NCI-H748 treated with DMSO at 0.1 percent for 48 hours (cell line): ENCODE measurements around the gene KCNA5.

ENCODE experiments used
- DNase-seq: peaks from one replicate; lab custom pipeline; 2025; lab: John Stamatoyannopoulos, UW

The KCNA5 gene

DNA sequence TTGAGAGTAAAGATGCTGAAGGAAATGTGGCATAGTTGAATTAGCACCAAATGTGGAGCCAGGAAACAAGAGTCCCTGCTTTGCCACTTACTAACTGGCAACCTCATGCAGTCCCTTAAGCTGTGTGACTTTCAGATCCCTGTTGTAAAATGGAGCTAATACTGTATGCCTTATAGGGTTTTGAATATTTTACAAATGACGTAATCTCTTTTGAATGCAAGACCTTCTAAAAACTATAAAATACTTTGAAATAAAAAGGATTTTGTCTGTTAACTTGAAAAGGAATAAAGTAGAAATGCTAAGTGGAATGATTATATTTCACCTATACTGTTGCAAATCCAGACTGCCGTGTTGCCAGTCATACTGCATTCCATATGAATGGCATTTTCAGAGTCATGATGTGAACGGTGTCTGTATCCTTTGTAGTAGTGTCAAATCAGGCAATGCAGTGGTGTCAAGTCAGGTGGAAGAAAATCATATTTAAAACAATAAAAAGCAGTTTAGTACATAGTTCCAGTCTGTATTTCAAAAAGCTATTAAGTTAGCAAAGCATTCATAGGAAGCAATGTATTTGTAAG lies 21.3 kb downstream of the KCNA5 start:
- DNase-seq: no peak

DNA sequence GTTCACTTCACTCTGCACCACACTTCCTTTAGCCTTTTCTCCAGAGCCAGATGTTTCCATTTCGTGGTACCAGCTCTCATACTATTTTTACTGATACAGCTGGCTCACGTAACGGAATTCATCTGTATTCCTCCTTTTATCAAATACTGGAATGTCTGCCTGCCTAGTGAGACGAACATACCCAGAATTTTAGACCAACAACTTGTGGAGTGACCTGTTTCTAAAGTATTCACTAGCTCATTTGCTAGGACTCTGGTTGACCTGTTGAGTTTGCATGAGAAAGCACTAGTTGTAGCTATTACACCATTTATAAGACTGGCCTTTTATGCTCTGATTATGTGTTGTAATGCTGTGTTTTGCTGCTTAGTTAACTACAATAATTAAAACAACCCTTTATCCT lies 22.6 kb downstream of the KCNA5 start:
- no peak for DNase-seq

DNA sequence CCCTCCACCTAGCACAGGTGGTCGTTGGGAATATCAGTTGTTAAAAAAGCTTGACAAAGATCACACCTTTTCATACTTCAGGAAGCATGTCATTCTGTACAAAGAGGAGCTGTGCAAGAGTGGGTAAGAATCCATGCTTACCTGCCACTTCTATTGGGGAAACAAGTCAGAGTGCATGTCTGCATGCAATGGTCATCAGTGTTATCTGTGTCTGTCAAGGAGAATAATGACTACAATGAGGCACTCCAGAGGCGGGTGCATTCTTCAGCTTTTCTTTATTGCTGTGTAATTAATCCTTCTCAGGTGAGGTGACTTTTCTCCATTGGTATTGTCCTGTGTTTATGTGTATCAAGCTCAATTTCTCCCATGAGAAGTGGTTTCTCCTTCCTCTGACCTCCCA lies 24.4 kb downstream of the KCNA5 start:
- DNase-seq: no peak

DNA sequence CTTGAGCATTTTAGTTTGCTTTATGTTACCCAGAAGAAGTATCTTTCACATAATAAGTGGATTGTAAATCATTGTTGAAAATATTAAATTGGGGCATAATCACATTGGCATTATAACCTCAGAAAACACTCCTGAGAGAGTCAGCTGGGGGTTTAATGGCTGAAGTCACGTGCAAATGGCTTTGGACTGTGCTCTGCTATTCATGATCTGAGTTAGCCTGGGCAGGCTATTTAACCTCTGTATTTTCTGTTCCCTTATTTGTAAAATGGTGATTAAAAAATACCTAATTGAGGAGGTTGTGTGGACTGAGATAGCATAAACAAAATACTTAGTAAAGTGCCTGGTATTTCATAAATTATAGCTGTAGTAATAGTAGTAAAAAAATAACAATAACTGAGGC lies 24.9 kb downstream of the KCNA5 start:
- no peak for DNase-seq

DNA sequence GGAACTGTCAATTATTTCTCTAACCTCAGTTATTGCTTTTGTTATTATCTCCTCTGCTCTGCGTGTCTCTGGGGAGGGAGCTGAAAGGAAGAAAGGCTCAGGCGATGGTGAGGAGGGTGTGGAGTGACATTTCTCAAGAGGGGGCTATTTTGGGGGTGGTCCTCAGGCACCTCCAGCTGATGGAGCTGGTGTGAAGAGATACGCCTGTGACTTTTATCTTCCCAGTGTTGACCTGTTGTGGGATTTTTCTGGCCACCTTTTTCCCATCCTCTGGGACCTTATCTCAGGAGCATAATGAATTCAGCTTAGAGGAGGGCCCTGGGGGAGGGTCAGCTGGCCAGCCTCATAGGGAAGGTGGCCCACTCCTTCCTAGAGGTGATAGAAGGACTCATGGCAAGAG lies 26.4 kb downstream of the KCNA5 start:
- no peak for DNase-seq

DNA sequence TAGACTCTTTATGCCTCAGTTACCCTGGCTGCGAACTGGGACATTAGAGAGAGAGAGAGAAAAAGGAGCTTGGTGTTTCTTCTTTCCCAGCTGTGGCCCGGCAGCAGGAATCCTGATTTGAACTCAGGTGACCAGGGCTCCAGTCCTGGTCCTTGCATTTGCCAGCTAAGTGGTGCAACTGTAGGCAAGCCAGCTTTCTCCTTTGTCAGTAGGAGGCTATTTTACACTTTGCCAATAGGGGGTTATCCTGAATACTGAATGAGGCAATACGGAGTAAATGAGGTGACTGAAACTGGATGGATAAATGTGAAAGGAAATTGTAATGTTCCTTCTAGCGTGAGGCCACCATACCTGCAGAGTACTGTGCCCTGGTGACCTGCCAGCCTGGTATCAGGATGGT lies 27.8 kb downstream of the KCNA5 start:
- DNase-seq: no peak

DNA sequence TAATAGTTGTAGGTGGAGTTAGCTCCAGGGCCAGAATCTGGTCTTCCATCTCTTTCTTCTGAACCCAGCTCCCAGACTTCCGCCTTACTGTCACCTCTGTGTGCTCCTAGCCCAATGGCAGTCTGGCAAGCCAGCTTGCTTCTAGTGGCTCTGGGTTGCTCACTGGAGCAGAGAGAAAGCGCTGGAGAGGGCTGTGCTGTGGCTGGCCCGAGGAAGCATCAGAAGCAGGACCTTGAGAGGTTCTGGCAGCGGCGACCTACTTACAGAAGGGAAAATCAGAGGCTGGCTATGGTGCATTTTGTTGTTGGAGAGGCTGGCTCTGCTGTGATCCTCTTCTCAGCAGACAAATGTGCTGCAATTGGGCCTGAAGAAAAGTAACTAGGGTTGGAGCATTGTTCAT lies 28.6 kb downstream of the KCNA5 start:
- no peak for DNase-seq

DNA sequence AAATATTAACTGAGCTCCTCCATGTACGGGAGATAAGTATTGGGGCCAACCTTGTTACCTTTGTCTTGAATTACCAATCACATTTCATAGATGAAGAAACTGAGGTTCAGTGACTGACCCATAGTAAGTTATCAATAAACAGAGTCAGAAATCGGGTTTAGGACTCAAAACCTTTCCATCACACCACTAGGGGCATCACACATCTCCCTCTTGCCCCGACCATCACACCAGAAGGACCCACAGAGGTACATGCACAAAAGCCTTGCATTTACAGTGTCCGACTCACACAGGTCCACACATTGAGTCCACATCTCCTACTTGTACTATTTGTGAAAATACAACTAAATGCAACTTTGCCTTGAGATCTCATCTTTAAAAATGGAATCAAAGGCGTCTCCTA lies 29.4 kb downstream of the KCNA5 start:
- no peak for DNase-seq

DNA sequence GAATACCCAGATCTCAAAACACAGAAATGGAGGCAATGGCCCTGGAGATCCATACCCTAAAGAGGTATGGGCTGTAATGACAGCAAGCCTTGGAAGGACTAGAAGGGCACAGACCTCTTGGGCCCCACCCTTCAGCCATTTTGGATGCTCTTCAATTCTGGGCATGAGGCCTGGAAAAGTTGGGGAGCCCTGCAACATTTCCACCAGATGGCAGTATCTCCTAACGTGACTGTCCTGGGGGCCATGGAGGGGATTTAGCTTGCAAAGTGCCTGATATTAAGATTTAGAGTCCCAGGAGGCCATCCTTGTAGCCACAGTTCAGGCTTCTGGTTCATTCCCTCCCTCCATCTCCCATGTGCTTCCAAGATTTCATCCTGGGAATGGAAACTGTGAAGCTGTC lies 30.2 kb downstream of the KCNA5 start:
- DNase-seq: no peak

DNA sequence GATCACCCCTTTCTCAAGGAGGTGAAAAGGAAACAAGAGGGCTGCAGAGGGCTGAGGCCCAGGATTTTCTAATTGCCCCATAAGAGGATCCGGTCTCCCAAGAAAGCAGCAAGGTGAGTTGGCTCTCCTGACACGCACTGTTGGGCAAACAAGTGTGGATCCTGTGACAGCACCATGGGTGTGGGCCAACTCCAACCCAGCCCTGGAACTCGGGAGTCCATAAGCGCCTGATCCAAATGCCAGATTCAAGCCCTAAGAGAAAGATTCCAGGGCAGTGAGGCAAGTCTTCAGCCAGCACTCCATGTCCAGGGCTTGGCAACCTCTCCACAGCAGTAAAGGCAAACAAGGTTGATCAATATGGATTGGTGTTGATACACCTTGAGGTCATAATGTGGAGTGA lies 33.1 kb downstream of the KCNA5 start:
- no peak for DNase-seq

DNA sequence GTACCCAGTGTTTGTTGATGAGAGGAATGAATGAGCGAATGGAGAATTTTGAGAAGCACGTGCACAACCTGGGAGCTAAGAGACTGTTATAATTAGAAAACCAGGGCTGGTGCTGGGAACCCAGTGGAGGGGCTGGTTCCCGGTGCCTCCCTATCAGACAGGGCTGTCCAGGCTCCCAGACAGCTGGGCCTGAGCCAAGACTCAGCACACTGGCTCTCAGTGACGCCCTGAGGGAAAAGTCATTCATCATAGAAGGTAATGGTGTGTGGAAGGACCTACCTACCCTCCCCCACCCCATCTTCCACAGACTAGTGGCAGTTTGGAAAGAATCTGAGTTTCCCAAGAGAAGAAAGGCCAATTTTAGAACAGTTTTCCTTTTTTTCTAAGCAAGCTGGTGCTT lies 34.7 kb downstream of the KCNA5 start:
- DNase-seq: no peak

DNA sequence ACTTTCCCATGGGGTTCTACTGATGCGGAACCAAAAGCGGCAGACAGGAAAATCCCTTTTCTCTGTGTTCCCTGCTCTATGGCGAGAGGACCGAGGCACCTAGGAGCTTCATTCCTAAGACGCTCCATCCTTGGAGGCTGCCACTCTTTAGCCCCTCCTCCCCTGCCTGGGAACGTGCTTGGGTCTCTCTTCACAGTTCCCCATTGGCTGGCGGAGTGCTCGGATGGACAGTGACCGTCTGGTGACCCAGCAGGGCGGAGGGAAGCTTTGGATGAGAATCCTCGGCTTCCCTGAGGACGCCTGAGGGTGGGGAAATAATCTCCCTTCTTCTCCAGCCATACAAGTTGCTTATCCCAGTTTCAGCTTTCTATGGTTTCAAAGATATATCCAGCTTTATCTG lies 37.3 kb downstream of the KCNA5 start:
- no peak for DNase-seq

DNA sequence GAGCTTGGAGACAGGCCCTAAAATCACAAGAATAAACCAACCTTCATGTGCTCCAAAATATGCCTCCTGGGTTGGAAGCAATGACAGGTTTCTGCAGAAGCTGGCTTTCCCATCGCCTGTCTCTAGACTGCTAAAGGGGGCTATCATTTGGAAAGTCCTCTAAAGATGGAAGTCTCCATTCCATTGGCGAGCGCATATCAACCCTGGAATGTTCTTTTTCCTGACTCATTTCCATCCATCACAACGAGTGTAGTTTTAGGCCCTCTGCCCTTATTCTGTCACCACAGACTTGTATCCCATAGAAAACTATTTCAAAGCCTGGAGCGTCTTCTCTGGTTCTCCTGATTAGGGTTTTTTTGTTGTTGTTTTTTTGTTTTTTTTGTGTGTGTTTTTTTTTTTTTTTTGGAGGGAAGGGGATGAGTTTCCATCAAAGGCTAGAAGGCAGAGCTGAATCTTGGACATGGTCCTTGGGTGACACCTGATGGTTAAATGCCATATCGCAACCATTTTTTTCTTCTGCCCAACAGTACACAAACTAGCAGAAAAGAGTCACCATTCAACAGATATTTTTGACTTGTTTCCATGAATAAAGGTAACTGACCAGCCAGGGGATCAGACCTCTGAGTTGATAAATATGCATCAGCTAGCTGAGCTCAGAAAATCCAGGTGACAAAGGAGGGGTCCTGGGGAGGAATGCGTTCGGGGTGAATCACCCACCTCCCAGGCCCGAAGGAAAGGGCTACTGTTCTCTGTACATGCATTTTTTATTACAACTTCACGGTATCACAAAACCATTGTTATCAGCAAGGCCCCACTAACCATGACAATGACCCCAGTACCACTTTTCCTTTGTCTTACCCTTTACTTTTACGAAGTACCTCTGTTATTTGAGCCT lies 40.5 kb downstream of the KCNA5 start:
- DNase-seq: peak; percentile 3

DNA sequence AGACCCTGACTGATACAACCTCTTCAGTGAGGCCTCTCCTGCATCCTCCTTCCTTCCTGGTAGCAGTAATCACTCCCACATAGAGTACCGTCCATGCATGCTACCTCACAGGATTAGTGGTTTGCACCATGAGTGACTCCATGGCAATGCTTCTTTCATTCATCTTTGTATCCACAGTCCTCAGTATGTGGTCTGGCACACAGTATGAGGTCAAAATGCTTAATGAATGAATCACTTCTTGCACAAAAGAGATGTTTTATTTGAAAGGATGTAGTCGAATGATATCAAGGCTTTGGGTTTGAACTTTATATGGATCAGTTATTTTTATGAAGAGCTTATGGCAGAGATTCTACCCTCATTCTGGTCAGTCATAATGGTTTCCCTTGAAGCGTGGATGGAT lies 42.2 kb downstream of the KCNA5 start:
- no peak for DNase-seq

DNA sequence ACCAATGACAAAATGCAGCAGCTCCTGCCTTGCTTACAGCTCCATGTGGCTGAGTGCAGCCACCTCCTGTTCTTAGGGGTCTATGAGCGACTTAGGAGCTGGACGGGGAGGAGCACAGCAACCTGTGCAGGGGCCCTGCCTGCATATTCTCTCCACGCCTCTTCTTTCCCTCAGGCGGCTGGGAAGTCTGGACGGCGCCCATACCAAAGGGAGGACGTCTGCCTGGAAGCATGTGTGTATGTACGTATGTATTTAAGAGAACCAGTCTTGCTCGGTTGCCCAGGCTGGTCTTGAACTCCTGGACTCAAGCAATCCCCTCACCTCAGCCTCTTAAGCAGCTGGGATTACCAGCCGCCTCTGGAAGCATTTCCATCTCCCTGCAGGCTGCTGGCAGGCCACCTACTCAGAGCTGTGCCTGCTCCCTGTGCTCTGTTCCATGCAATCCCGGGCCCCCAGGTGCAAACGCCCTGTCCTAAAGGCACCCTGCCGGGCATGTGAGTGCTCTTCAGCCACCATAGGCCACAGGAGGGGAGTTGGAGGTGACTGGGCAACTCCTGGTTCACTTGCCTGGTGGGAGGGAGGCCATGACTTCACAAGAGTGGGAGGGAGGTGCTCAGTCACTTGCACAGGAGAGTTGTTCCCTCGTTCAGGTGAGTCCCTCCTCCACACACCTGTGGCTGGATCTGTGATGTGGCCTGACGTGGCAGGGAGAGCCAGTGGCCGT lies 44.3 kb downstream of the KCNA5 start:
- no peak for DNase-seq

DNA sequence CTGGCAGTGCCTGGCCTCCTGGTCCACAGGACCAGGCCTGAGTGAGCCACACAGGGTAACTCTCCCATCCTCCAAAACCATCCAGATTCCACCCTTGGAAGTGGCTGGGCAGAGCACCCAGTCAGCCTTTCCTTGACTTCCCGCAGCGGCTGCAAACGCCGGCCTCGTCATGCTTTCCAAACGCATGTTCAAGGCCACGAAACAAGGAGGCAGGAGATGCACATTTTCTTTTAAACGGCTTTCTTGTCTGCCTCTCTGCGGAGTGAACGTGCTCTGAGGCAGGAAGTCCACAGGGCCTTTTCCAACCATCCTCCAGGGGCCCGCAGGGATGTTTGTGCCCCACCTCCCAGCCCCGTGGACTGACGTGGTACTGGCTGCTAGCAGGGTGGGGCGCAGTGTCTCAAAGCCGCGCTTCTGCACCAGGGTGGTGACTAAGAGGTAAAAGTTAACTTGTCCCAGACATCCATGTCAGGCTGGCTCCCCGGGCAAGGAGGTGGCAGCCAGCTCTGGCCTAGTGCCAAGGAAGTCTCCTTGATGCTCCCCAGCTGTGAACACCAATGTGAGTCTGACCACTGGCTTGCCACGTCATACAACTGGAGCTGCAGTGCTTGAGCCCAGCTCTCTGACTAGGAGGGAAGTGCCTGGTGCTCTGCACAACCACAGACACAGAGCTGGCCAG lies 45.0 kb downstream of the KCNA5 start:
- no peak for DNase-seq

DNA sequence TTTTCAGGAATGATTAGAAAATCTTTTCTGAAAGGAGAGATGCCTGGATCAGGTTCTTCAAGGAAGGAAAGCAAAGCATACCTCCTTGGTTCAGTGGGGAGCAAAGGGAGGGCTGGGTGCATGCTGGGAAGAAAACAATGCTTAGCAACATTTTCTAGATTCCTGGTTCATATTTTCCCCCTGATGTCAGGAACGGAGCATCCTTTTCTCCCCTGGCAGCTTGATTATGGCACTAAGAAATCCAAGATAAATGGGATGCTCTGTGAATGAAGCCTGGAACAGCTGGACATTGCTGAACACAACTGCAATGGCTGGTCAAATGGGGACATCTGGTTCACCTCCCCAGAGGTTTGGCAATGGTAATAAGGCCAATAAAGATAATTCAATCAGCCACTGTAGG lies 50.9 kb downstream of the KCNA5 start:
- no peak for DNase-seq

DNA sequence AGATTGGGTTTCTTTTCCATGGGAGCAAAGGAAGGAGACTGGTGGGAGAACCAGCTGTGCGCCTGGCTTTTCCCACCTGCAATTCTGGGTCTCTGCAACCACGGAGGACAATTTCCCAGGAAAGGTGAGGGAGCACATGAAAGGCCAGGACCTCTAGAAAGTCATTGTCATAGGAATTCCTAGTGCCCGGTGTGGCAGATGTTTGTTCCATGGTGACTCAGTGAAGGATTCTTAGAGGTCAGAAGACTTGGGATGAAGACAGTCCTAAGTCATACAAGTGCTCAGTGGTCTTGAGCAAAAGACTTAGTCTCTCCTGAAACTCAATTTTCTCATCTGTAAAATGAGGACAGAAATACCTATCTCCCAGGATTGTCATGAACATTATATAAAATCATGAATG lies 51.3 kb downstream of the KCNA5 start:
- DNase-seq: no peak
